HEK293T (cell line): Measurements from ENCODE around the gene SERPIND1.
A peak's percentile ranks its signal among the peaks of the same experiment; 100 is the strongest.
"Not testable (repeated sequence)": the region's sequence is repeated elsewhere in the genome, so short reads cannot be mapped to it uniquely, and the experiment has no call there.

ENCODE experiments used
- CTCF ChIA-PET: fragments of 350-600 bp; formaldehyde crosslinking; extraction: SDS; loops from one replicate; lab custom pipeline; 2021; ENCODE audit warnings: antibody characterized with exemption, inconsistent platforms; lab: Yijun Ruan, JAX
- POLR2A ChIA-PET: fragments of 350-600 bp; formaldehyde crosslinking; extraction: SDS; loops from one replicate; lab custom pipeline; 2020; ENCODE audit warnings: antibody characterized with exemption, inconsistent platforms; lab: Yijun Ruan, JAX
- DNase-seq: peaks from one replicate; pipeline ENCODE4 v3.0.0; 2012; ENCODE audit warnings: mixed read lengths; ENCODE audit errors: extremely low spot score
- ARNT ChIP-seq: fragments of 450-650 bp; IDR thresholded peaks from 2 replicates; pipeline ENCODE4 v1.6.1; 2017; ENCODE audit warnings: mild to moderate bottlenecking
- BHLHE40 ChIP-seq: fragments of 450-650 bp; IDR thresholded peaks from 2 replicates; pipeline ENCODE4 v1.6.1; 2016; ENCODE audit warnings: mild to moderate bottlenecking, moderate library complexity, borderline replicate concordance
- CTBP1 ChIP-seq: fragments of 450-650 bp; IDR thresholded peaks from 2 replicates; pipeline ENCODE4 v1.6.1; 2016; ENCODE audit warnings: borderline replicate concordance
- ELF4 ChIP-seq: fragments of 450-650 bp; IDR thresholded peaks from 2 replicates; pipeline ENCODE4 v1.6.1; 2017; ENCODE audit warnings: antibody characterized with exemption
- FOXA1 ChIP-seq: fragments of 450-650 bp; IDR thresholded peaks from 2 replicates; pipeline ENCODE4 v1.6.1; 2016; ENCODE audit warnings: mild to moderate bottlenecking
- FOXK2 ChIP-seq: fragments of 450-650 bp; IDR thresholded peaks from 2 replicates; pipeline ENCODE4 v1.6.1; 2016; ENCODE audit warnings: mild to moderate bottlenecking
- FOXM1 ChIP-seq: fragments of 450-650 bp; IDR thresholded peaks from 2 replicates; pipeline ENCODE4 v1.6.1; 2017; ENCODE audit warnings: mild to moderate bottlenecking, borderline replicate concordance
- HDGF ChIP-seq: fragments of 450-650 bp; IDR thresholded peaks from 2 replicates; pipeline ENCODE4 v1.6.1; 2017; ENCODE audit warnings: antibody characterized with exemption, borderline replicate concordance
- L3MBTL2 ChIP-seq: fragments of 450-650 bp; conservative IDR thresholded peaks from 2 replicates; pipeline ENCODE4 v1.6.1; 2016; ENCODE audit warnings: mild to moderate bottlenecking
- LEF1 ChIP-seq: fragments of 450-650 bp; IDR thresholded peaks from 2 replicates; pipeline ENCODE4 v1.6.1; 2017; ENCODE audit warnings: mild to moderate bottlenecking, borderline replicate concordance
- NFRKB ChIP-seq: fragments of 450-650 bp; IDR thresholded peaks from 2 replicates; pipeline ENCODE4 v1.6.1; 2016; ENCODE audit warnings: mild to moderate bottlenecking, moderate library complexity
- PKNOX1 ChIP-seq: fragments of 450-650 bp; IDR thresholded peaks from 2 replicates; pipeline ENCODE4 v1.6.1; 2016
- SP1 ChIP-seq: fragments of 450-650 bp; IDR thresholded peaks from 2 replicates; pipeline ENCODE4 v1.6.1; 2017
- SUZ12 ChIP-seq: fragments of 450-650 bp; IDR thresholded peaks from 2 replicates; pipeline ENCODE4 v1.6.1; 2016; ENCODE audit warnings: mild to moderate bottlenecking
- TARDBP ChIP-seq: fragments of 450-650 bp; IDR thresholded peaks from 2 replicates; pipeline ENCODE4 v1.6.1; 2016
- ZNF384 ChIP-seq: fragments of 450-650 bp; IDR thresholded peaks from 2 replicates; pipeline ENCODE4 v1.6.1; 2016

Gene SERPIND1

GRCh38 chr22:20736891-20737290 lies 37.0 kb upstream of the SERPIND1 start:
- POLR2A ChIA-PET, DNase-seq, CTCF ChIA-PET: not testable (repeated sequence)

- ChIA-PET CTCF (no interaction called here), POLR2A (no interaction called here)
- TF ChIP-seq FOXM1 (no peak), NFRKB (no peak), ELF4 (no peak), CTBP1 (no peak), SP1 (no peak), ARNT (no peak), TARDBP (no peak), BHLHE40 (no peak), ZNF384 (no peak), PKNOX1 (no peak), FOXK2 (no peak), SUZ12 (no peak), L3MBTL2 (no peak), HDGF (no peak), LEF1 (no peak), FOXA1 (no peak)
- no peak for DNase-seq
Measured at GRCh38 chr22:20738394-20739089, 35.4 kb upstream of the SERPIND1 start.

GRCh38 chr22:20740222-20740951 lies 33.5 kb upstream of the SERPIND1 start:
- ChIA-PET CTCF (no interaction called here), POLR2A (no interaction called here)
- TF ChIP-seq CTBP1 (no peak), TARDBP (no peak), SP1 (no peak), ZNF384 (no peak), FOXM1 (no peak), PKNOX1 (no peak), ELF4 (no peak), HDGF (no peak), SUZ12 (no peak), LEF1 (no peak), BHLHE40 (no peak), FOXA1 (no peak), L3MBTL2 (no peak)
- DNase-seq = no peak

GRCh38 chr22:20741008-20741633 lies 32.8 kb upstream of the SERPIND1 start:
- ChIA-PET POLR2A (no interaction called here), CTCF (interaction anchor here (0.6 to 1.5 kb wide), 3 partner anchors 12 to 177 kb away, joined by 3 to 4 read pairs (median 3); no protein-coding TSS in a partner anchor)
- no peak for DNase-seq
- TF ChIP-seq PKNOX1 = no peak
- no peak for TF ChIP-seq ZNF384
- TF ChIP-seq FOXK2 = no peak
- no peak for TF ChIP-seq FOXM1
- no peak for TF ChIP-seq NFRKB
- no peak for TF ChIP-seq HDGF
- no peak for TF ChIP-seq BHLHE40
- TF ChIP-seq CTBP1 = no peak
- TF ChIP-seq ELF4 = no peak
- TF ChIP-seq SP1 = no peak
- no peak for TF ChIP-seq ARNT
- TF ChIP-seq L3MBTL2 = no peak
- no peak for TF ChIP-seq SUZ12

- peak; percentile 64 for DNase-seq
- no peak for TF ChIP-seq BHLHE40
- no peak for TF ChIP-seq L3MBTL2
- TF ChIP-seq FOXA1 = no peak
- no peak for TF ChIP-seq LEF1
- no peak for TF ChIP-seq FOXM1
- TF ChIP-seq CTBP1 = no peak
- TF ChIP-seq FOXK2 = no peak
- TF ChIP-seq TARDBP = no peak
- TF ChIP-seq SP1 = no peak
- TF ChIP-seq ARNT = no peak
- no peak for TF ChIP-seq SUZ12
- TF ChIP-seq PKNOX1 = no peak
- TF ChIP-seq ELF4 = no peak
- TF ChIP-seq ZNF384 = no peak
- no peak for TF ChIP-seq NFRKB
- TF ChIP-seq HDGF = no peak
- ChIA-PET POLR2A (no interaction called here), CTCF (interaction anchor here (0.6 to 1.5 kb wide), 4 partner anchors 11 to 418 kb away, joined by 3 to 4 read pairs (median 3); no protein-coding TSS in a partner anchor)
Measured at GRCh38 chr22:20741634-20742581, 32.0 kb upstream of the SERPIND1 start.
